ENCODE data around the gene CALML6.

CALML6 gene

DNA sequence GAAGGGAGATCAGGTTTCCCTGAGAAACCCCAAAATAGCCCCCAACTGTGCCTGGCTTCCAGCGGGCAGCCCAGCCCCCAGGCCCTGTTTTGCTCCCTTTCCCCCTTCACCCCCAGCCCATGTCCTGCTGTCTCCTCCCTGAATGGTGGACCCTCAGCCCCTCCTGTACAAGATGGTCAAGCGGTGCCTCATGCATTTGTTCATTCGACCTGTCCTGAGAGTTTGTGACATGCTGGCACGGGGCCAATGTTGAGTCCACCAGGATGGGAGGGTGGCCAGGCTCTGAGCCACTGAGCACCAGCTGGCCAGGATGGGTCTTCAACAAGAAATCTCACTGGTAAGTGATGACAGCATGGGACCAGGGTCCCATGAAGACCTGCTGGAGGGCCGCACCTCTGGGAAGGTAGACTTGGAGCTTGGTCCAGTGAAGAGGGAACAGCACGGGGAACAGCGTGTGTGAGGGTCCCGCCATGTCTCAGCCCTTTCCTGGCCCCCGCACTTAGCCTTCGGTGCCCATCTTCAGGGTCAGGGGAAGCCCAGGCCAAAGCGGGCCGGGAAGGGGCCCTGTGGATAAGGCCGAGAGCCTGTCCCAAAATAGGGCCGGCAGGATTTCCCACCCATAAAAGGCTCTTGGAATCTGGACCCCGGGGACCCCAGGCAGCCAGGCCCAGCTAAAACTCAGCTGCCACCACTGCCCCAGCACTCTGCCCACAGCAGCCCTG is at the start of gene CALML6:
CALML6 (plus strand) TSS at position 290 of the 722 bp plus-strand sequence; CDS start at position 311, 21 bp downstream.
- H3K4me3 ChIP-seq (ENCODE audit: low read depth, low read length): no peak within 1 kb of the TSS
- no peak for DNase-seq (ENCODE audit: low read depth)
- TF ChIP-seq CTCF (conservative IDR thresholded peaks at IDR 0.05; ENCODE audit: low read depth, low read length): no peak

DNA sequence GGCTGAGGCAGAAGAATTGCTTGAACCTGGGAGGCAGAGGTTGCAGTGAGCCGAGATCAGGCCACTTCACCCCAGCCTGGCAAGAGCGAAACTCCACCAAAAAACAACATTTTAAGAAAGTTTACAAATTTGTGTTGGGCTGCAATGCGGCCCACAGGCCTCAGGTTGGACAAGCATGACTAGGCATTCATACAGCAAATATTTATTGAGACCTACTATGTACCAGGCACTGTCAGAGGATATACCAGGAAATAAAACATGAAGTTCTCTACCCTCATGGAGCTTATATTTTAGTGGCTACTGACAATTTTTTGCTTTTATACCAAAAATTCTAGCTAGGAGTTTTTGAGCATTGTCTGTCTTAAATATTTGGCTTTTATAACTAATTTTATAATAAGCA is 47.9 kb upstream of the CALML6 start:
- H3K4me3 ChIP-seq (ENCODE audit: low read depth, low read length): no peak overlapping the region
- TF ChIP-seq CTCF (conservative IDR thresholded peaks at IDR 0.05; ENCODE audit: low read depth, low read length): no peak
- DNase-seq (ENCODE audit: low read depth): no peak

DNA sequence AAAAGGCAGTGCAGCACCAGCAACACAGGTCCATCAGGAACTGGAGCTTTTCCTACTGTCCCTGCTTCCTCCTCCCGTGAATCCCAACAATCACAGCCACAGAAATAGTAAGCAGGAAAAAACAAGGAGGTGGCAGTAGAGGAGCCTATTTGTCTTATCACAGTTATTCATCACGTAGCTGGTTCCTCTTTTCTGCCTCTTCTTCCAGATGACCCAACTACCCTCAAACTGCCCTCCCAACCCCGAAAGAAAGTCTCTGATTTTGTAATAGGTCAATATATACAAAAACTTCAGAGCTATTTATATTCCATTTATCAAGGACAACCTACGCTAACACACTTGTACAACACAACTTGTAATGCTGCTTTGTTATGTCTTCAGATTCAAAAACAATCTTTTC is 45.6 kb upstream of the CALML6 start:
- DNase-seq (ENCODE audit: low read depth): no peak
- no peak overlapping the region for H3K4me3 ChIP-seq (ENCODE audit: low read depth, low read length)

DNA sequence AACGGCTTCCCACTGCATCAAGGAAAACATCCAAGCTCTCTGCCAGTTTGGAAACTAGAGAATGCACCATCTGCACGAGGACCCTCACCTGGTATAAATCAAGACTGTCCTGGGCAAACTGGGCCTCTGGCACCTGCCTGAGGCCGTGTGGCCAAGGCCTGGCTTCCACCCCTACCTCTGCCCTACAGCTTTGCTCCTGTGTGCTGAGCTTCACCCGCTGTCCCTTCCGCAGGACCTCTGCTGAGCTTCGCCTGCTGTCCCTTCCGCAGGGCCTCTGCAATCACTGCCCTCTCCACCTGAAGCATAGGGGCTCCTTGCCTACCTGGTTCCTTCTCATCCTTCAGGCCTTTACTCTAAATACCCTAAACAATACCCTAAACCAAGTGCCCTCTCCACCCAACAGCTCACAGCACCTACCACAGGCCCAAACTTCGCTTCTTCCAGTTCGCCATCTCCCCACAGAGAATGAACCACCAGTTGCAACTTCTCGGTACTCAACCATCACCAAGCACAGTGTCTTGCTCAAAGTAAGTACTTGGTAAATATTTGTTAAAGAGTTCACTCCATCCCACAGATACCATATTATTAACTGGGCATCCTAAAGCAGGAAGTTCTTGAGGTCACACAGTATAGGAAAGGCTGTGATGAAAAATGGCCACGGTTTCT is 42.6 kb upstream of the CALML6 start:
- TF ChIP-seq CTCF (conservative IDR thresholded peaks at IDR 0.05; ENCODE audit: low read depth, low read length): no peak
- H3K4me3 ChIP-seq (ENCODE audit: low read depth, low read length): no peak overlapping the region
- no peak for DNase-seq (ENCODE audit: low read depth)

More for the DNA sequence above, 45.6 kb upstream of the CALML6 start:
- TF ChIP-seq CTCF (conservative IDR thresholded peaks at IDR 0.05; ENCODE audit: low read depth, low read length): no peak

GRCh38 chr1:1873186-1873585 is 41.9 kb upstream of the CALML6 start:
- no peak overlapping the region for H3K4me3 ChIP-seq (ENCODE audit: low read depth, low read length)
- TF ChIP-seq CTCF (conservative IDR thresholded peaks at IDR 0.05; ENCODE audit: low read depth, low read length): no peak
- no peak for DNase-seq (ENCODE audit: low read depth)

GRCh38 chr1:1874901-1875300 is 40.2 kb upstream of the CALML6 start:
- H3K4me3 ChIP-seq (ENCODE audit: low read depth, low read length): no peak overlapping the region
- DNase-seq (ENCODE audit: low read depth): no peak
- no peak for TF ChIP-seq CTCF (conservative IDR thresholded peaks at IDR 0.05; ENCODE audit: low read depth, low read length)

DNA sequence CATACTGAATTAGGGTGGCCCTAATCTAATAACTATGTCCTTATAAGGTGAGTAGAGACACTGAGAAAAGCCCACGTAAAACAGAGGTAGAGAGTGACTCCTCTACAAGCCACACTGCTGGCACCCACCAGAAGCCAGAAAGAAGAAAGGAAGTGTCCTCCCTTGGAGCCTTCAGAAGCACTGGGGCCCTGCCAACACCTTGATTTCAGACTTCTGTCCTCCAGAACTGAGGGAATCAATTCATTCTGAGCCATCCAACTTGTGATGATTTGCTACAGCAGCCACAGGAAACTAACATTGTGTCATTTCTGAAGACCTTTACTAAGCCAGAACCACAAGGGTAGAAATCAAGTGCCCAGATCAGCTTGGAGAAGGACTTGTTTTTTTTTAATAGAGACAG is 39.1 kb upstream of the CALML6 start:
- no peak overlapping the region for H3K4me3 ChIP-seq (ENCODE audit: low read depth, low read length)
- no peak for DNase-seq (ENCODE audit: low read depth)
- TF ChIP-seq CTCF (conservative IDR thresholded peaks at IDR 0.05; ENCODE audit: low read depth, low read length): no peak

Data from choroid plexus epithelial cell (primary cell).